KOPT-K1 (cell line): ENCODE measurements around the gene SYNE2.

Experiments
- H3K27ac ChIP-seq: fragments of 200-600 bp; sonication (generic); 2 replicates; pipeline ENCODE4 v1.5.1; 2016; ENCODE audit warnings: antibody characterized with exemption, mild to moderate bottlenecking, low read depth, low read length; ENCODE audit not compliant: poor library complexity, severe bottlenecking
- H3K36me3 ChIP-seq: fragments of 200-600 bp; sonication (generic); 2 replicates; pipeline ENCODE4 v1.5.1; 2017; ENCODE audit warnings: antibody characterized with exemption, mild to moderate bottlenecking, low read length, moderate library complexity; ENCODE audit not compliant: insufficient read depth
- H3K9me3 ChIP-seq: fragments of 200-600 bp; sonication (generic); 2 replicates; pipeline ENCODE4 v1.5.1; 2017; ENCODE audit warnings: antibody characterized with exemption, low read length, mild to moderate bottlenecking; ENCODE audit not compliant: insufficient read depth, poor library complexity, severe bottlenecking

The SYNE2 gene

DNA sequence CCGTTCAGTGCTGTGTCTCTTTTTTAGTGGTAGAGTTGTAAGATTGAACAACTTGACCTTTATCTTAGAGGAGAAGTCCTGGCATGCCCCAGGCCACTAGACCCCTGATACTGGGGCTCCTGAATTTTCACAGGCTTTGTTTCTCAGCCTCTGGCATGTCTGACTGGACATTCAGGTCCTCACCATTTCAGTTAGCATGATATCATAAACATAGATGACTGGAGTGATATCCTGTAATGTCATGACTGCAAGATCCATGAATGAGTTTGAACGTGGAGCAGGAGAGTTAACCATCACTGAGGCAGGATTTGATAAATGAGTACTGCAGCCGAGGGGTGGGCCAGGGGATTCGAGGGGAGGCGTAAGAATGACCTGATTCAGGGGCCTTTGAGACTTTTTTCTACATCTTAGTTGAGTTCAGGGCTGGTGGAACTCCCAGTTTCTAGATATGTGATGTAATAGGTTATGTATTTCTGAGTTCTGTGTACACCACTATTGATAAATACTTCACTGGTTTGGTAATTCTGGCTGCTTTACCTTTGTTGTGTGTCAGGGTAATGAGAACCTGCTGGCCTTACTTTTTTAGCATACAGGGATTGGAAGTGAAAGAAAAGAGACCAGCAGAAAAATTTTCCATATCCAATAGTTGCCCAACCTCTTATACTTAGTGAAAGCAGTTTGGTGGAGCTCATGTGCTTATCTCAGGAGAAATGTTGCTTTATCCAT is 217.0 kb downstream of the SYNE2 start:
- no peaks in the 10 kb centered on the region for H3K9me3 ChIP-seq
- no peak overlapping the region for H3K27ac ChIP-seq
- peaks cover 91% of the 10 kb centered on the region for H3K36me3 ChIP-seq

DNA sequence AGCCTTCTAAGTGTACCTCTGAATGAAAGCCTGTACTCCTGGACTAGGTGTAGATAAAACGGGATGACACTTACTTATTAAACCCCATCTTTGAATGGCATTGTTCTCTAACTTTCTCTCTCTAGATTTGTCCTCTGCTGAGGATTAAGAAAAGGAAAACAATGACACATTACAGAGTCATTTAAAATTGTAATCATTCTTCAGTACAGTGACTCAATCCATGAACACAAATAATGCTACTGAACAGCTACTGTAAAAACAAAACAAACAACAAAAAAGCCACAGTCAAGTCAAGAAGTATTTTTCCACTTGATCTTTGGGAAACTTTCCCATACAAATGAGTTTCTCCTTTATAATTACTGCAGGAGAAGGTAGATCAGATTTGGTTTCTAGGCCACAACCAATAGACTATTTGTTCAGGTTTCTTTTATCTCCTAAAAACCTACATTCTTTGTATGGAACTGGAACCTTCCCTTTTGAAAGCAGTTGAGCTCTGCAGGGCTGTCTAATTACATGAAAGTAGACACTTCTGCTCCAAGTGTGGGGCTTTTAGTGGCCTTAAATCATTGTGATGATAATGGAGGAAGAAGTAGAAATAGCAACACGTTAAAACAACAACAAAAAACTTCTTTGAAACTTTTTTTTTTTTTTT is 222.3 kb downstream of the SYNE2 start:
- H3K27ac ChIP-seq = no peak overlapping the region
- H3K36me3 ChIP-seq = peaks cover 84% of the 10 kb centered on the region
- no peaks in the 10 kb centered on the region for H3K9me3 ChIP-seq

GRCh38 chr14:64075613-64076005 is 222.8 kb downstream of the SYNE2 start:
- Histone ChIP-seq H3K9me3 (no peaks in the 10 kb centered on the region), H3K27ac (no peak overlapping the region), H3K36me3 (peaks cover 84% of the 10 kb centered on the region)

DNA sequence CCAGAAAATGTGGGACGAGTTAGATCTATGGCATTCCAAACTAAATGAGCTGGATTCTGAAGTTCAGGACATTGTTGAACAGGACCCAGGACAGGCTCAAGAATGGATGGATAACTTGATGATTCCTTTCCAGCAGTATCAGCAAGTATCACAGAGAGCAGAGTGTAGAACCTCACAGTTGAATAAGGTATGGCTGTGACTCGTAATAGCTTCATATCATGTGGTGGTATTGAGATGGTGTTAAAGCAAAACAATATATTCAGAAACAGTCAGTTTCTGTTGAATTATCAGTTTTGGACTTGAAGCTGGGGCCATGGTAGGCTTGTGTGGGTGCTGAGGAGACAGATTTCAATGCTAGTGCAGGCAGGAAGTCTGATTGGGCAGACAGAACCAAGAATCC is 227.6 kb downstream of the SYNE2 start:
- no peak overlapping the region for H3K27ac ChIP-seq
- no peaks in the 10 kb centered on the region for H3K9me3 ChIP-seq
- H3K36me3 ChIP-seq = peaks cover 83% of the 10 kb centered on the region

- H3K9me3 ChIP-seq = no peaks in the 10 kb centered on the region
- H3K27ac ChIP-seq = no peak overlapping the region
- peaks cover 78% of the 10 kb centered on the region for H3K36me3 ChIP-seq
Measured at GRCh38 chr14:64081174-64081746, 228.5 kb downstream of the SYNE2 start.

DNA sequence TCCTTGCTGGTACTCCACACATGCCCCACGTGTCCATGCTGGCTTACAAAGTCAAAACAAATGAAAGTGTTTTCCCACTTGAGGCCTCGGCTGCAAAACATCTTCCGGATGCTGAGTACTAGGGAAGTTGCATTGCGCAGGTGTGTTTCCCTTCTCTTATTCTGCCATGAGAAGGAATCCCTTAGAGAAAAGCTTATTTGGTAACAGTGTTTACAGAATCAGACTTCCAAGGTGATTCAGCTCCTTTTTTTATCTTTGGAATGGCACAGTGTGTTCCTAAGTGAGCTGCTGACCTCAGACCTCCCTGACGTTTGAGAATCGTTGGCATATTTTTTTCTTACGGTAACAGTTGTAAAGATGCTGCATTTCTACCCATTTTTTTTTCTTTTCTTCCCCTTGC is 230.0 kb downstream of the SYNE2 start:
- Histone ChIP-seq H3K9me3 (no peaks in the 10 kb centered on the region), H3K36me3 (peaks cover 75% of the 10 kb centered on the region), H3K27ac (no peak overlapping the region)

DNA sequence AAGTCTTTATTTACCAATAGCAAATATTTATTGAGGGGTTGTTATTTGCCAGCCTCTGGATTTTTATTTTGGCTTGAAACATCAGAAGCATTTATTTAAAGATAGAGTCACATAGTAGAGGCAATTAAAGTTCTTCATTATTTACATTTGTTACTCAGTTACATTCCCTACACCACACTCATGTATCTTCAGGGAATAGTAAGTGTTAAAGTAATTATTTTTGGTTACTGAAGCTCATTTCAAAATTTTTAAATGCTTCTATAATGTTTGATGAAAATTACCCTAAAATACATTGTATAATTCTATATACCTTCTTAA is 235.8 kb downstream of the SYNE2 start:
- Histone ChIP-seq H3K9me3 (no peaks in the 10 kb centered on the region), H3K36me3 (peaks cover 72% of the 10 kb centered on the region), H3K27ac (no peak overlapping the region)

DNA sequence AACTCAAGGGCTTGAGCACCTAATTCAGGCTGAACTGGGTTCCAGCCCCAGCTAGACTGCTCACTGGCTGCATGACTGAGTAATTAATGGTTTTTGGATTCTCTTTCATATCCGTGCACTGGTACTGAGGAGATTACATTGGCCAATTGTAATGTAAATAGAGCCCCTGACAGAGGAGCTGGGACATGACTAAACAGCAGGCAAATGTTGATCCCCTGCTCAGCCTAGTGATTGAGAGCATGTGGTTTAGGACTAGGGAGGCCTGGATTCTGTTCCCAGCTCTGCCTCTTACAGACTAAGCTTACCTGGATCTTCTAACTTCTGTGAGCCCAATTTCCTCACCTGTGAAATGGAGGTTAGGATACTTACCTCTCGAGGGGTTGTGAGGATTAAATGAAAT is 237.1 kb downstream of the SYNE2 start:
- Histone ChIP-seq H3K36me3 (peaks cover 65% of the 10 kb centered on the region), H3K9me3 (no peaks in the 10 kb centered on the region), H3K27ac (no peak overlapping the region)

DNA sequence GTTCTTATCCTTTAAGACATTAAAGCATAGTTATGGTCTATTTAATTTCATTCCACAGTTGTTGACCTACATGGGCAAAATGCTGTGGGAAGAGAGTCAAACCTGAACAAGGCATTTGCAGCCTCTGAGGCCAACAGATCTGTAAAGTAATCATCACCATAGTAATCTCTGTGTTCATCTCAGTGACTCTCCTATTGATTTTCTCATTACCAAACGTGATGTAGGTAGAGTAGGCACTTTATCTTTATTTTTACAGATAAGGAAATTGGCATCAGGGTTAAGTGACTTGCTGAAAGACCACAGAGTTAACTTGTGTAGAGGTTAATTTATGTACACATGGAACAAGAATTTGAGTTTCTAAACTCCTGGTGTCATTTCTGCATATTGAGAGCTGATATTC is 238.4 kb downstream of the SYNE2 start:
- H3K36me3 ChIP-seq = peaks cover 77% of the 10 kb centered on the region
- no peak overlapping the region for H3K27ac ChIP-seq
- H3K9me3 ChIP-seq = no peaks in the 10 kb centered on the region

DNA sequence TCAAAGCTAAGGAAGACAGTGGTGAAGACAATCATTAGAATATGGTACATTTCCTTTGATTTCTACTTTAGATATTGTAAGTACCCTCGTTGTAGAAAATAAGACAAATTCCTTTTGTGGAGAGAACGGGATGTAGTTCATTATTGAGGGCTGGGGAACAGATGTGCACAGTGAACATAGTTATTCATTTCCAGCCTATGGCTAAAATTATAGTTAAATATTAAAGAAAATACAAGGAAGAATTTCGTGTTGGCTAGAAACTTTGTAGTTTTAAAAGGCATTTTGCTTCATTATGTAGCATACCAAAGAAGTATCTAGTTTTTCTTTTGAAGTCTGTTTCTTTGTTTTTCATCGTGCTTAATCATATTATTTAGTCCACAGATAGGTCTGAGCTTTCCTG is 239.5 kb downstream of the SYNE2 start:
- Histone ChIP-seq H3K36me3 (peaks cover 85% of the 10 kb centered on the region), H3K27ac (no peak overlapping the region), H3K9me3 (no peaks in the 10 kb centered on the region)

DNA sequence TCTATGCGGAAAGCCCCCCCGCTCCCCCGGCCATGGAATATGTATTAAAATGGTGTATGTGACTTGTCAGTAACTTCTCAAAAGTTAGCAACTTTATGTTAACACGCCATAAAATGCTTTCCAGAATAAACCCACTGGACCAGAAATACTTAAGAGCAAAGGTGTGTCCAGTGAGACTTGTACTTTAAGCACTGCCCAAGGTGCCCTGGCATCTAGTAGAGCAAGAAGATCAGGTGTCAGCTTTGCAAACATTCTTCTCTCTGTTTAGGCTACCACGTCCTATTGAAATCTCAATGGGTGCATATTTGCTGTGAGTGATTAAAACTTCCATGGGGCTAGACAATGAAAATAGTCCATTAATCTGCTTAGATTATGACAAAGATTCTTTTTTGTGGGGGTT is 240.1 kb downstream of the SYNE2 start:
- Histone ChIP-seq H3K36me3 (peaks cover 85% of the 10 kb centered on the region), H3K9me3 (no peaks in the 10 kb centered on the region), H3K27ac (no peak overlapping the region)

- H3K9me3 ChIP-seq = no peaks in the 10 kb centered on the region
- peaks cover 79% of the 10 kb centered on the region for H3K36me3 ChIP-seq
- no peak overlapping the region for H3K27ac ChIP-seq
Measured at GRCh38 chr14:64095620-64096019, 242.8 kb downstream of the SYNE2 start.

- Histone ChIP-seq H3K9me3 (no peaks in the 10 kb centered on the region), H3K27ac (no peak overlapping the region), H3K36me3 (peaks cover 71% of the 10 kb centered on the region)
Measured at GRCh38 chr14:64098120-64098519, 245.3 kb downstream of the SYNE2 start.

DNA sequence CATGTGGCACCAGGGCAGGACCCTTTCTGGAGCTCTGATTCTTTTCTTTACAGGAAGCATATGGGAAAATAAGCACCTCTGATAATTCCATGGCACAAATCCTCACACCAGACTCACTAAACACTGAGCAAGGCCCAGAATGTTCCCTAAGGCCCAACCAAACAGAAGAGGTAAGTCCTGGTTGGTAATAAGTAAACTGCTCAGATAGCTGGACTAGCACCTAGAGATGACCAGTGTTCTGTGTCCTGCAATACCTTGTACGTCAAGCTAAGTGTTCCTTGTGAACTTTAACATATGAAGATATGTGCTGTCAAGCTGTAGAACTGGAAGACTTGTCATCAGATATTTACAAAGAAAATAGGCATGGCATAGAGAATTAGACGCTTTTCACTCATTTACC is 254.6 kb downstream of the SYNE2 start:
- H3K36me3 ChIP-seq = peaks cover 72% of the 10 kb centered on the region
- H3K9me3 ChIP-seq = no peaks in the 10 kb centered on the region
- H3K27ac ChIP-seq = no peak overlapping the region

GRCh38 chr14:64109819-64110554 is 257.2 kb downstream of the SYNE2 start:
- no peak overlapping the region for H3K27ac ChIP-seq
- H3K36me3 ChIP-seq = peaks cover 73% of the 10 kb centered on the region
- no peaks in the 10 kb centered on the region for H3K9me3 ChIP-seq
